PC-3 (cell line): ENCODE data around the gene SCO1. TPM values are rescaled to one million over a fixed set of nuclear protein-coding genes. Genes with fewer than 3 reads are reported as not detected.

ENCODE experiments used
- ATAC-seq: fragments of 200-7000 bp; cut with Tn5 transposase; 2 replicates; pipeline ENCODE4 v1.9.1; 2020; ENCODE audit warnings: mild to moderate bottlenecking, moderate library complexity
- BruUV-seq: library from RNA; stranded (reverse); fragments of 400-500 nt; replicated peaks from 2 replicates; lab custom pipeline; 2021; lab: Mats Ljungman, UMichigan
- CTCF ChIA-PET: fragments of 300-600 bp; sonication (Branson Sonifier 250); formaldehyde crosslinking; loops from one replicate; lab custom pipeline; 2022; ENCODE audit warnings: antibody characterized with exemption; lab: Charles Lee
- POLR2A ChIA-PET: fragments of 300-600 bp; sonication (Branson Sonifier 250); formaldehyde crosslinking; loops from one replicate; lab custom pipeline; 2022; ENCODE audit warnings: antibody characterized with exemption; ENCODE audit not compliant: unreplicated experiment; lab: Charles Lee
- DNase-seq: peaks from one replicate; pipeline ENCODE4 v3.0.0-alpha.2; 2015
- H2AFZ ChIP-seq: fragments of 300-600 bp; sonication (generic); 2 replicates; pipeline ENCODE4 v1.6.0; 2016; ENCODE audit warnings: antibody characterized with exemption, low read length
- H3F3A ChIP-seq: fragments of 300-600 bp; sonication (generic); one replicate; pipeline ENCODE4 v1.6.0; 2017; ENCODE audit warnings: antibody characterized with exemption, low read length, control low read depth, mild to moderate bottlenecking; ENCODE audit not compliant: unreplicated experiment
- H3K27ac ChIP-seq: fragments of 300-600 bp; sonication (generic); 2 replicates; pipeline ENCODE4 v1.5.1; 2016; ENCODE audit warnings: mild to moderate bottlenecking, low read length
- H3K27me3 ChIP-seq: fragments of 300-600 bp; sonication (generic); 2 replicates; pipeline ENCODE4 v1.6.1; 2016; ENCODE audit warnings: low read length, mixed read lengths
- H3K36me3 ChIP-seq: fragments of 300-600 bp; sonication (generic); 2 replicates; pipeline ENCODE4 v1.6.1; 2016; ENCODE audit warnings: low read depth, mixed run types, low read length, mixed read lengths
- H3K4me1 ChIP-seq: fragments of 300-600 bp; sonication (generic); 2 replicates; pipeline ENCODE4 v1.5.1; 2016; ENCODE audit warnings: low read length; ENCODE audit not compliant: insufficient read depth
- H3K4me2 ChIP-seq: fragments of 300-600 bp; sonication (generic); 2 replicates; pipeline ENCODE4 v1.6.0; 2016; ENCODE audit warnings: low read length
- H3K4me3 ChIP-seq: fragments of 300-600 bp; sonication (generic); 2 replicates; pipeline ENCODE4 v1.5.1; 2016; ENCODE audit warnings: mild to moderate bottlenecking, low read length, mixed read lengths
- H3K79me2 ChIP-seq: fragments of 300-600 bp; sonication (generic); 2 replicates; pipeline ENCODE4 v1.6.1; 2017; ENCODE audit warnings: low read length, mixed read lengths
- H3K9ac ChIP-seq: fragments of 300-600 bp; sonication (generic); 2 replicates; pipeline ENCODE4 v1.6.0; 2016; ENCODE audit warnings: mild to moderate bottlenecking, low read length
- H3K9me2 ChIP-seq: fragments of 300-600 bp; sonication (generic); replicated peaks from 2 replicates; pipeline ENCODE4 v1.6.1; 2016; ENCODE audit warnings: mixed run types, low read length, mixed read lengths
- H3K9me3 ChIP-seq: fragments of 300-600 bp; sonication (generic); 2 replicates; pipeline ENCODE4 v1.6.1; 2016; ENCODE audit warnings: low read length, mixed read lengths
- H4K20me1 ChIP-seq: fragments of 300-600 bp; sonication (generic); 2 replicates; pipeline ENCODE4 v1.6.1; 2016; ENCODE audit warnings: low read length, mixed read lengths
- EZH2 ChIP-seq: fragments of 300-600 bp; sonication (generic); IDR thresholded peaks from one replicate; pipeline ENCODE4 v1.6.1; 2017; ENCODE audit warnings: antibody characterized with exemption, mild to moderate bottlenecking, low read length; ENCODE audit not compliant: unreplicated experiment
- EZH2phosphoT487 ChIP-seq: fragments of 300-600 bp; sonication (generic); IDR thresholded peaks from 2 replicates; pipeline ENCODE4 v1.6.1; 2018; ENCODE audit warnings: mild to moderate bottlenecking, antibody characterized with exemption, low read length, borderline replicate concordance
- intact Hi-C: fragments of 100-400 bp; cut with micrococcal nuclease; formaldehyde crosslinking; loops from 2 replicates; pipeline ENCODE4 v1.9.0; 2023
- total RNA-seq: library from RNA; depleted of rRNA; stranded (reverse); fragments of >200 nt; gene quantifications from 2 replicates; pipeline ENCODE4 v1.2.3, GENCODE V29; 2014
- TF ChIP-seq, protein P1 (sequence below): fragments of 300-600 bp; sonication (generic); conservative IDR thresholded peaks from 2 replicates; pipeline ENCODE4 v1.5.1; 2017; ENCODE audit warnings: antibody characterized with exemption, low read depth, mild to moderate bottlenecking, low read length

Gene SCO1
- total RNA-seq, 1 experiment from 2014 or later: 59.7 TPM

DNA sequence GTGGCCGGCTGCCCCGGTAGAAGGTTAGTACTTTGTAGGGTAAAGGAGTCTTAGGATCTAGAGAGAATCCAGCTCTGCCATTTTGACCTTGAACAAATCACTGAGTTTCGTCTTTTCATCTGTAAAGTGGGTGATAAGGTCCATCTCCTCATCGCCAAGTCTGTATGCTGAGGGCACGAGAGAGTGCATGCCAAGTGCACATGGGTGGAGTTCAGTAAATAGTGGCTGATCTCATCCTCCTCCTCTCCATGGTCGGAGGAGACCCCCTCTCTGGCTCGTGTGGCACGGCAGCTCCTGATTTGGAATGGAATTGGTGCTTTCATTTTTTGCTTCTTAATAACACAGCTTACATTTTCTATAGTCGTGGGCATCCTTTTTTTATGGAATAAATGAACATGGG lies 70.9 kb downstream of the SCO1 start:
- Histone ChIP-seq H3K4me3 (no peak overlapping the region), H3K4me1 (no peaks in the 10 kb centered on the region), H3K4me2 (no peak overlapping the region), H3K9me2 (no peaks in the 10 kb centered on the region), H3K27ac (no peak overlapping the region), H3K9ac (no peak overlapping the region), H4K20me1 (no peaks in the 10 kb centered on the region), H3K9me3 (no peaks in the 10 kb centered on the region), H3K36me3 (no peaks in the 10 kb centered on the region), H2AFZ (no peak overlapping the region), H3K27me3 (no peaks in the 10 kb centered on the region), H3K79me2 (no peaks in the 10 kb centered on the region), H3F3A (no peaks in the 10 kb centered on the region)
- ChIA-PET CTCF (no interaction called here), POLR2A (no interaction called here)
- TF ChIP-seq, protein P1, sequence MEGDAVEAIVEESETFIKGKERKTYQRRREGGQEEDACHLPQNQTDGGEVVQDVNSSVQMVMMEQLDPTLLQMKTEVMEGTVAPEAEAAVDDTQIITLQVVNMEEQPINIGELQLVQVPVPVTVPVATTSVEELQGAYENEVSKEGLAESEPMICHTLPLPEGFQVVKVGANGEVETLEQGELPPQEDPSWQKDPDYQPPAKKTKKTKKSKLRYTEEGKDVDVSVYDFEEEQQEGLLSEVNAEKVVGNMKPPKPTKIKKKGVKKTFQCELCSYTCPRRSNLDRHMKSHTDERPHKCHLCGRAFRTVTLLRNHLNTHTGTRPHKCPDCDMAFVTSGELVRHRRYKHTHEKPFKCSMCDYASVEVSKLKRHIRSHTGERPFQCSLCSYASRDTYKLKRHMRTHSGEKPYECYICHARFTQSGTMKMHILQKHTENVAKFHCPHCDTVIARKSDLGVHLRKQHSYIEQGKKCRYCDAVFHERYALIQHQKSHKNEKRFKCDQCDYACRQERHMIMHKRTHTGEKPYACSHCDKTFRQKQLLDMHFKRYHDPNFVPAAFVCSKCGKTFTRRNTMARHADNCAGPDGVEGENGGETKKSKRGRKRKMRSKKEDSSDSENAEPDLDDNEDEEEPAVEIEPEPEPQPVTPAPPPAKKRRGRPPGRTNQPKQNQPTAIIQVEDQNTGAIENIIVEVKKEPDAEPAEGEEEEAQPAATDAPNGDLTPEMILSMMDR: no peak
- no peak for TF ChIP-seq EZH2phosphoT487
- TF ChIP-seq EZH2: no peak
- intact Hi-C loops: no loop called here
- no peak for ATAC-seq
- no TSS peak for BruUV-seq
- DNase-seq: no peak

DNA sequence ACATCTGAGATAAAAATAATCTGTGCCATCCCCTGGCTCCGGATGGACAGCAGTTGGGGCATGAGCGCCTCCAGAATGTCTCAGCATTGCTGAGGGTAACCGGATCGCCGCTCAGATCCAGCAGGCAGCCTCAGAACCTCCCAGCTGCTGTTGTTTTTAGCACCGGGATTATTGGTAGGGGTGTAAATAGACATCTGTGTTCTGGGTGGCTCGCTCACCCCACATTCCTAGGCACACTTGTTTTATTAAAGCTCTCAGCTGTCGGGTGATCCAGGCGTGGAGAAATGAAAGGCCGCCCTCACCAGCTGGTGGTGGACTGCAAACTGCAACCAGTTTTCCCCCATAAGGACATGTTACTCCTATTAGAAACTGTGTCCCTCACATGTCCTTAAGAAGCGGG lies 72.4 kb downstream of the SCO1 start:
- no peaks in the 10 kb centered on the region for H3K27me3 ChIP-seq
- CTCF ChIA-PET: no interaction called here

GRCh38 chr17:10623737-10624338 lies 73.5 kb downstream of the SCO1 start:
- H3K4me3 ChIP-seq: no peak overlapping the region
- CTCF ChIA-PET: no interaction called here
- no peaks in the 10 kb centered on the region for H3K27me3 ChIP-seq
- no peaks in the 10 kb centered on the region for H3F3A ChIP-seq
- no peaks in the 10 kb centered on the region for H3K36me3 ChIP-seq
- no peak for DNase-seq
- H3K79me2 ChIP-seq: no peaks in the 10 kb centered on the region
- H4K20me1 ChIP-seq: no peaks in the 10 kb centered on the region
- no peak overlapping the region for H2AFZ ChIP-seq
- no peak for TF ChIP-seq EZH2phosphoT487
- TF ChIP-seq, protein P1: no peak
- TF ChIP-seq EZH2: no peak
- no peaks in the 10 kb centered on the region for H3K4me1 ChIP-seq
- no peak overlapping the region for H3K27ac ChIP-seq
- no peaks in the 10 kb centered on the region for H3K9me3 ChIP-seq
- H3K4me2 ChIP-seq: no peak overlapping the region
- no peaks in the 10 kb centered on the region for H3K9me2 ChIP-seq
- no peak overlapping the region for H3K9ac ChIP-seq
- BruUV-seq: no TSS peak
- ATAC-seq: no peak
- POLR2A ChIA-PET: no interaction called here
- intact Hi-C loops: no loop called here

More for the DNA sequence above, 72.4 kb downstream of the SCO1 start:
- DNase-seq (no peak), ATAC-seq (no peak)
- no peak overlapping the region for H3K4me2 ChIP-seq
- no peaks in the 10 kb centered on the region for H3K9me2 ChIP-seq
- H3K27ac ChIP-seq: no peak overlapping the region
- H3K9me3 ChIP-seq: no peaks in the 10 kb centered on the region
- no peaks in the 10 kb centered on the region for H3K4me1 ChIP-seq
- intact Hi-C loops: no loop called here
- H3F3A ChIP-seq: no peaks in the 10 kb centered on the region
- H3K4me3 ChIP-seq: no peak overlapping the region
- no TSS peak for BruUV-seq
- H3K9ac ChIP-seq: no peak overlapping the region
- TF ChIP-seq EZH2phosphoT487: no peak
- TF ChIP-seq, protein P1: no peak
- no peak for TF ChIP-seq EZH2
- H4K20me1 ChIP-seq: no peaks in the 10 kb centered on the region
- no peaks in the 10 kb centered on the region for H3K79me2 ChIP-seq
- no peak overlapping the region for H2AFZ ChIP-seq
- POLR2A ChIA-PET: no interaction called here
- no peaks in the 10 kb centered on the region for H3K36me3 ChIP-seq
